Measurements from ENCODE around the gene NRIP1.
"Not testable (repeated sequence)": the region's sequence is repeated elsewhere in the genome, so short reads cannot be mapped to it uniquely, and the experiment has no call there.

NRIP1 gene

GRCh38 chr21:14975136-14975919 is 89.5 kb downstream of the NRIP1 start:
- no peak for DNase-seq (ENCODE audit: low read depth)

GRCh38 chr21:14972678-14973077 is 92.1 kb downstream of the NRIP1 start:
- no peak for DNase-seq (ENCODE audit: low read depth)

GRCh38 chr21:14968821-14969220 is 96.0 kb downstream of the NRIP1 start:
- DNase-seq (ENCODE audit: low read depth): no peak

GRCh38 chr21:14968029-14968428 is 96.8 kb downstream of the NRIP1 start:
- no peak for DNase-seq (ENCODE audit: low read depth)

- DNase-seq (ENCODE audit: low read depth): no peak
Measured at GRCh38 chr21:14964621-14965020, 100.2 kb downstream of the NRIP1 start.

- no peak for DNase-seq (ENCODE audit: low read depth)
Measured at GRCh38 chr21:14962217-14962616, 102.6 kb downstream of the NRIP1 start.

GRCh38 chr21:14961502-14961901 is 103.3 kb downstream of the NRIP1 start:
- DNase-seq (ENCODE audit: low read depth): no peak

- peak; percentile 28 for DNase-seq (ENCODE audit: low read depth)
Measured at GRCh38 chr21:14959343-14959742, 105.5 kb downstream of the NRIP1 start.

GRCh38 chr21:14957836-14958235 is 107.0 kb downstream of the NRIP1 start:
- DNase-seq (ENCODE audit: low read depth): no peak

- DNase-seq (ENCODE audit: low read depth): peak; percentile 73
Measured at GRCh38 chr21:14956807-14957206, 108.0 kb downstream of the NRIP1 start.

GRCh38 chr21:14955936-14956520 is 108.8 kb downstream of the NRIP1 start:
- DNase-seq (ENCODE audit: low read depth): no peak

- peak; percentile 38 for DNase-seq (ENCODE audit: low read depth)
Measured at GRCh38 chr21:14952916-14953315, 111.9 kb downstream of the NRIP1 start.

GRCh38 chr21:14949603-14950002 is 115.2 kb downstream of the NRIP1 start:
- DNase-seq (ENCODE audit: low read depth): no peak

- no peak for DNase-seq (ENCODE audit: low read depth)
Measured at GRCh38 chr21:14947613-14948160, 117.1 kb downstream of the NRIP1 start.

- no peak for DNase-seq (ENCODE audit: low read depth)
Measured at GRCh38 chr21:14945176-14945575, 119.6 kb downstream of the NRIP1 start.

- no peak for DNase-seq (ENCODE audit: low read depth)
Measured at GRCh38 chr21:14943616-14944015, 121.2 kb downstream of the NRIP1 start.

GRCh38 chr21:14942801-14943490 is 121.9 kb downstream of the NRIP1 start:
- DNase-seq (ENCODE audit: low read depth): no peak

GRCh38 chr21:14927324-14927723 is 137.5 kb downstream of the NRIP1 start:
- DNase-seq (ENCODE audit: low read depth): not testable (repeated sequence)

- DNase-seq (ENCODE audit: low read depth): no peak
Measured at GRCh38 chr21:14926186-14926585, 138.6 kb downstream of the NRIP1 start.

- peak; percentile 14 for DNase-seq (ENCODE audit: low read depth)
Measured at GRCh38 chr21:14923468-14923867, 141.3 kb downstream of the NRIP1 start.

- no peak for DNase-seq (ENCODE audit: low read depth)
Measured at GRCh38 chr21:14922980-14923379, 141.8 kb downstream of the NRIP1 start.

- DNase-seq (ENCODE audit: low read depth): peak; percentile 10
Measured at GRCh38 chr21:14918527-14918926, 146.3 kb downstream of the NRIP1 start.

GRCh38 chr21:14917762-14918161 is 147.0 kb downstream of the NRIP1 start:
- DNase-seq (ENCODE audit: low read depth): no peak
